ENCODE measurements around the gene TBC1D21. TPM values are rescaled to one million over a fixed set of nuclear protein-coding genes. Genes with fewer than 3 reads are reported as not detected.

TBC1D21 gene
- total and polyA plus RNA-seq, 2 of the 8 experiments (the other 6 are each of a cell fraction or from before 2014, with no cell fraction given), result not detected

DNA sequence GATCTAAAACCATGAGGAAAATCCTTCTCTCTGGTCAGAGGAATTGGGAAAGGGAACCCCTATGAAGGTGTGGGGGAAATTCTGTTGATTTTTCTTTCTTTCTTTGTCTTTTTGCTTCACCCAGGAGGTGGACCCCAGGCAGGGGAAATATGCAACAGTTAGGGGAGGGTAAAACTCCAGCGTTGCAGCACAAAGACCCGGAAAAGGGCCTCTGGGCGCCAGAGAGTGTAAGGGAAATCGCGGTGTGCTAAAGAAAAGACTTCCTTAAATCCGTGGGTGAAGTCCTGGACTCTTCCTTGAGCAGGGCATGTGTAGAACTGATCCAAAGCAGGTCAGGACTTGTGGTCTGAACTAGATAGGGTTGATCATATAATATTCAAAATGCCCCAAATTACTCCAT is 11.1 kb upstream of the TBC1D21 start:
- Histone ChIP-seq H4K5ac (ENCODE audit: insufficient read length, low read depth, low read length) (no peak overlapping the region), H3K79me1 (ENCODE audit: low read depth, low read length) (no peaks in the 10 kb centered on the region), H3K36me3 (ENCODE audit: control insufficient read depth in 2 of 4, insufficient read depth in 4 of 4, low read length in 3 of 4) (no peaks in the 10 kb centered on the region), H2BK120ac (replicated peaks; ENCODE audit: low read depth, low read length) (no peak overlapping the region), H3K56ac (replicated peaks; ENCODE audit: insufficient read length, low read depth, low read length) (no peak overlapping the region), H2BK15ac (ENCODE audit: low read length) (no peak overlapping the region), H4K91ac (replicated peaks; ENCODE audit: insufficient read length, low read length) (no peak overlapping the region), H4K20me1 (replicated peaks in 1 of 2; ENCODE audit: control insufficient read depth in 1 of 2, insufficient read depth in 2 of 2, low read length in 2 of 2) (no peaks in the 10 kb centered on the region), H2AK5ac (ENCODE audit: low read depth, low read length) (no peak overlapping the region), H3K4me2 (ENCODE audit: insufficient read depth in 1 of 2, low read depth in 2 of 2, low read length in 2 of 2) (no peak overlapping the region), H3K79me2 (ENCODE audit: control insufficient read depth in 1 of 2, insufficient read depth in 2 of 2, low read length in 2 of 2) (no peaks in the 10 kb centered on the region), H3K23ac (ENCODE audit: insufficient read length) (no peak overlapping the region), H3K4me3 (ENCODE audit: extremely low read depth in 1 of 4, insufficient read depth in 2 of 4, low read depth in 3 of 4, low read length in 4 of 4) (no peak overlapping the region), H2AFZ (ENCODE audit: low read length) (peak overlapping the region; percentile 54; the same call in 1 of the 2 replicates), H2BK12ac (ENCODE audit: low read depth, low read length) (no peak overlapping the region), H3K4me1 (replicated peaks in 1 of 4; ENCODE audit: control insufficient read depth in 3 of 4, insufficient read depth in 4 of 4, low read length in 3 of 4) (peaks cover 0 to 3% (median 1%) of the 10 kb centered on the region in 4 experiments; a peak in 5 of 7 replicates), H2BK20ac (ENCODE audit: low read length) (no peak overlapping the region), H2BK5ac (ENCODE audit: low read depth, low read length) (no peak overlapping the region), H3K27ac (ENCODE audit: low read depth, low read length) (no peak overlapping the region), H3K18ac (ENCODE audit: extremely low read depth, low read length) (no peak overlapping the region), H3K4ac (replicated peaks; ENCODE audit: insufficient read length, low read depth, low read length) (no peak overlapping the region), H3K23me2 (ENCODE audit: low read depth, low read length) (no peaks in the 10 kb centered on the region; the same call in 1 of the 2 replicates), H3K9me3 (ENCODE audit: insufficient read depth in 2 of 2, low read depth in 1 of 2, low read length in 1 of 2) (0 out of 4 replicates have a peak, but pooled peaks cover 0 to 3% of the 10 kb centered on the region in 2 experiments), H3K27me3 (replicated peaks in 1 of 4; ENCODE audit: control insufficient read depth in 3 of 4, extremely low read depth in 1 of 4, insufficient read depth in 3 of 4, low read length in 3 of 4) (no peaks in the 10 kb centered on the region), H3K14ac (ENCODE audit: insufficient read length) (no peak overlapping the region), H4K8ac (ENCODE audit: extremely low read depth, insufficient read depth, low read length) (no peak overlapping the region), H3K9ac (replicated peaks in 1 of 4; ENCODE audit: extremely low read depth in 1 of 4, low read depth in 3 of 4, low read length in 3 of 4) (no peak overlapping the region)
- DNase-seq (ENCODE audit: low read depth in 1 of 2, low spot score in 2 of 2) (no peak), FAIRE-seq (peak; percentile 62)
- ChIA-PET POLR2A (ENCODE audit: partially characterized antibody) (no interaction called here), CTCF (ENCODE audit: partially characterized antibody) (interaction anchor here (1.7 kb wide), 1 partner anchor 22 kb away, joined by 4 read pairs; no protein-coding TSS in a partner anchor)
- WGBS, 2 experiments (ENCODE audit: extremely low coverage in 1 of 2, insufficient coverage in 1 of 2, insufficient read length in 1 of 2, insufficient replicate concordance in 2 of 2, low coverage in 1 of 2, low lambda C conversion rate in 2 of 2, missing lambda C conversion rate in 1 of 2), result 54% methylated on average over 6 of the region's 6 CpGs; no CpG with 5 or more reads in 1 of the 2 experiments
- TF ChIP-seq RAD21 (IDR thresholded peaks at IDR 0.05 in 1 of 2, conservative IDR thresholded peaks at IDR 0.05 in 1 of 2; ENCODE audit: low read depth in 2 of 2, low read length in 2 of 2), result no peak
- TF ChIP-seq CREB1 (IDR thresholded peaks at IDR 0.05), result no peak
- TF ChIP-seq EP300 (IDR thresholded peaks at IDR 0.05; ENCODE audit: borderline replicate concordance in 1 of 2, low read depth in 2 of 2, low read length in 2 of 2), result no peak
- no peak for TF ChIP-seq SP1 (IDR thresholded peaks at IDR 0.05; ENCODE audit: low read depth, low read length)
- no peak for TF ChIP-seq HDAC2 (IDR thresholded peaks at IDR 0.05; ENCODE audit: borderline replicate concordance in 1 of 2, low read depth in 2 of 2, low read length in 2 of 2)
- TF ChIP-seq RXRA (IDR thresholded peaks at IDR 0.05; ENCODE audit: insufficient read depth, low read depth, low read length), result no peak
- TF ChIP-seq CHD2 (IDR thresholded peaks at IDR 0.05; ENCODE audit: low read length), result no peak
- no peak for TF ChIP-seq PHF8 (conservative IDR thresholded peaks at IDR 0.05; ENCODE audit: low read depth, low read length)
- TF ChIP-seq, protein P1, sequence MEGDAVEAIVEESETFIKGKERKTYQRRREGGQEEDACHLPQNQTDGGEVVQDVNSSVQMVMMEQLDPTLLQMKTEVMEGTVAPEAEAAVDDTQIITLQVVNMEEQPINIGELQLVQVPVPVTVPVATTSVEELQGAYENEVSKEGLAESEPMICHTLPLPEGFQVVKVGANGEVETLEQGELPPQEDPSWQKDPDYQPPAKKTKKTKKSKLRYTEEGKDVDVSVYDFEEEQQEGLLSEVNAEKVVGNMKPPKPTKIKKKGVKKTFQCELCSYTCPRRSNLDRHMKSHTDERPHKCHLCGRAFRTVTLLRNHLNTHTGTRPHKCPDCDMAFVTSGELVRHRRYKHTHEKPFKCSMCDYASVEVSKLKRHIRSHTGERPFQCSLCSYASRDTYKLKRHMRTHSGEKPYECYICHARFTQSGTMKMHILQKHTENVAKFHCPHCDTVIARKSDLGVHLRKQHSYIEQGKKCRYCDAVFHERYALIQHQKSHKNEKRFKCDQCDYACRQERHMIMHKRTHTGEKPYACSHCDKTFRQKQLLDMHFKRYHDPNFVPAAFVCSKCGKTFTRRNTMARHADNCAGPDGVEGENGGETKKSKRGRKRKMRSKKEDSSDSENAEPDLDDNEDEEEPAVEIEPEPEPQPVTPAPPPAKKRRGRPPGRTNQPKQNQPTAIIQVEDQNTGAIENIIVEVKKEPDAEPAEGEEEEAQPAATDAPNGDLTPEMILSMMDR (IDR thresholded peaks at IDR 0.05; ENCODE audit: control extremely low read depth in 1 of 3, insufficient read depth in 1 of 3, low read depth in 1 of 3, low read length in 3 of 3), result no peak
- TF ChIP-seq MAFK (IDR thresholded peaks at IDR 0.05; ENCODE audit: low read depth, low read length), result no peak
- TF ChIP-seq JUN (IDR thresholded peaks at IDR 0.05; ENCODE audit: low read depth, low read length), result no peak

Measured in H1 (cell line).